GM23338 (cell line): ENCODE measurements around the gene NAALADL2. TPM values are rescaled to one million over a fixed set of nuclear protein-coding genes. Genes with fewer than 3 reads are reported as not detected.

Source experiments
- ATAC-seq: fragments of 200-7000 bp; cut with Tn5 transposase; 3 replicates; pipeline ENCODE4 v1.9.1; 2020
- DNase-seq: peaks from one replicate; pipeline ENCODE4 v3.0.0-alpha.2; 2015; ENCODE audit warnings: low spot score
- H2AFZ ChIP-seq: fragments of 200-600 bp; sonication (generic); 2 replicates; pipeline ENCODE4 v1.8.0; 2016; ENCODE audit warnings: antibody characterized with exemption, mild to moderate bottlenecking, moderate library complexity
- H3F3A ChIP-seq: fragments of 200-600 bp; sonication (generic); replicated peaks from 2 replicates; pipeline ENCODE4 v1.8.0; 2017; ENCODE audit warnings: antibody characterized with exemption, mixed run types, low read depth
- H3K27ac ChIP-seq: fragments of 200-600 bp; sonication (generic); 2 replicates; pipeline ENCODE4 v1.6.1; 2016; ENCODE audit warnings: low read depth
- H3K27me3 ChIP-seq: fragments of 200-600 bp; sonication (generic); 2 replicates; pipeline ENCODE4 v1.8.0; 2016; ENCODE audit warnings: mild to moderate bottlenecking, mixed run types, moderate library complexity; ENCODE audit not compliant: insufficient read depth
- H3K36me3 ChIP-seq: fragments of 200-600 bp; sonication (generic); 2 replicates; pipeline ENCODE4 v1.8.0; 2016; ENCODE audit warnings: mild to moderate bottlenecking; ENCODE audit not compliant: insufficient read depth
- H3K4me1 ChIP-seq: fragments of 200-600 bp; sonication (generic); 2 replicates; pipeline ENCODE4 v1.8.0; 2016; ENCODE audit warnings: mild to moderate bottlenecking, moderate library complexity; ENCODE audit not compliant: insufficient read depth
- H3K4me2 ChIP-seq: fragments of 200-600 bp; sonication (generic); 2 replicates; pipeline ENCODE4 v1.7.1; 2017; ENCODE audit warnings: mixed run types
- H3K4me3 ChIP-seq: fragments of 200-600 bp; sonication (generic); 2 replicates; pipeline ENCODE4 v1.6.1; 2016; ENCODE audit warnings: mixed run types
- H3K79me2 ChIP-seq: fragments of 200-600 bp; sonication (generic); replicated peaks from 2 replicates; pipeline ENCODE4 v1.8.0; 2017; ENCODE audit warnings: mild to moderate bottlenecking; ENCODE audit not compliant: insufficient read depth
- H3K9me2 ChIP-seq: fragments of 200-600 bp; sonication (generic); 2 replicates; pipeline ENCODE4 v1.8.0; 2017; ENCODE audit not compliant: insufficient read depth
- H4K20me1 ChIP-seq: fragments of 200-600 bp; sonication (generic); replicated peaks from 2 replicates; pipeline ENCODE4 v1.8.0; 2017; ENCODE audit warnings: mild to moderate bottlenecking; ENCODE audit not compliant: insufficient read depth
- H3K27ac Mint-ChIP-seq: 2 replicates; pipeline ENCODE4 v1.8.0; 2020; ENCODE audit warnings: inconsistent platforms, mild to moderate bottlenecking, moderate library complexity, mixed read lengths
- H3K27me3 Mint-ChIP-seq: 3 replicates; pipeline ENCODE4 v1.8.0; 2022; ENCODE audit warnings: low read depth, mild to moderate bottlenecking, moderate library complexity, mixed read lengths, inconsistent platforms; ENCODE audit not compliant: insufficient read depth, poor library complexity
- H3K36me3 Mint-ChIP-seq: 3 replicates; pipeline ENCODE4 v1.8.0; 2021; ENCODE audit warnings: low read depth, mild to moderate bottlenecking, inconsistent platforms, moderate library complexity, mixed read lengths
- H3K4me1 Mint-ChIP-seq: 3 replicates; pipeline ENCODE4 v1.8.0; 2020; ENCODE audit warnings: mild to moderate bottlenecking, inconsistent platforms, mixed read lengths
- H3K4me3 Mint-ChIP-seq: 3 replicates; pipeline ENCODE4 v1.8.0; 2021; ENCODE audit warnings: moderate library complexity, mild to moderate bottlenecking, inconsistent platforms, mixed read lengths
- H3K9me3 Mint-ChIP-seq: 3 replicates; pipeline ENCODE4 v1.8.0; 2020; ENCODE audit warnings: moderate library complexity, mild to moderate bottlenecking, inconsistent platforms, mixed read lengths
- CTCF ChIP-seq, 2 experiments: fragments of 200-600 bp in 1 of 2; sonication (generic) in 1 of 2; conservative IDR thresholded peaks; 2 replicates each; pipeline versions ENCODE4 v1.5.1 to v1.6.1; 2016 to 2017; ENCODE audit warnings: antibody characterized with exemption in 2 of 2, low read depth in 2 of 2, mild to moderate bottlenecking in 2 of 2, moderate library complexity in 1 of 2
- EZH2 ChIP-seq: fragments of 200-600 bp; sonication (generic); IDR thresholded peaks from one replicate; pipeline ENCODE4 v1.8.0; 2017; ENCODE audit warnings: antibody characterized with exemption, mild to moderate bottlenecking, low read depth; ENCODE audit not compliant: unreplicated experiment
- EZH2phosphoT487 ChIP-seq: fragments of 200-600 bp; sonication (generic); IDR thresholded peaks from one replicate; pipeline ENCODE4 v1.8.1; 2018; ENCODE audit warnings: antibody characterized with exemption; ENCODE audit not compliant: unreplicated experiment
- JUNB ChIP-seq: IDR thresholded peaks from one replicate; pipeline ENCODE4 v1.6.1; 2016; ENCODE audit warnings: antibody characterized with exemption; ENCODE audit not compliant: unreplicated experiment
- NANOG ChIP-seq: IDR thresholded peaks from 2 replicates; pipeline ENCODE4 v1.6.1; 2016; ENCODE audit warnings: antibody characterized with exemption, borderline replicate concordance
- POLR2AphosphoS5 ChIP-seq: IDR thresholded peaks from 2 replicates; pipeline ENCODE4 v1.6.1; 2016; ENCODE audit warnings: antibody characterized with exemption, low read depth
- REST ChIP-seq: IDR thresholded peaks from one replicate; pipeline ENCODE4 v1.6.1; 2018; ENCODE audit warnings: antibody characterized with exemption; ENCODE audit not compliant: unreplicated experiment
- ZNF114 ChIP-seq: fragments of 250-450 bp; sonication (Bioruptor Pico); IDR thresholded peaks from 2 replicates; pipeline ENCODE4 v1.5.0; 2020; ENCODE audit warnings: mild to moderate bottlenecking, moderate library complexity
- ZNF331 ChIP-seq: fragments of 250-450 bp; sonication (Bioruptor Pico); IDR thresholded peaks from 2 replicates; pipeline ENCODE4 v1.5.0; 2020; ENCODE audit warnings: low read depth, mild to moderate bottlenecking, moderate library complexity
- polyA plus RNA-seq: library from polyadenylated mRNA; unstranded; fragments of >200 nt; fragmentation: Nextera tagmentation; extraction: Ambion mirVana; gene quantifications from 2 replicates; pipeline ENCODE4 v1.2.1, GENCODE V29; 2016
- total RNA-seq: library from RNA; depleted of rRNA; stranded (reverse); fragments of >200 nt; shearing (Covaris generic); gene quantifications from 2 replicates; pipeline ENCODE4 v1.2.3, GENCODE V29; 2014
- TF ChIP-seq, protein P1 (sequence below): IDR thresholded peaks from 2 replicates; pipeline ENCODE4 v1.6.1; 2016; ENCODE audit warnings: antibody characterized with exemption

Gene NAALADL2
- total and polyA plus RNA-seq, 2 experiments from 2014 or later = 1.6 to 2.6 TPM

- Histone ChIP-seq H3K79me2 (no peaks in the 10 kb centered on the region), H3K9me2 (no peaks in the 10 kb centered on the region), H3K36me3 (no peaks in the 10 kb centered on the region), H3K4me3 (no peak overlapping the region), H2AFZ (no peak overlapping the region; the same call in 1 of the 2 replicates), H3K27me3 (no peaks in the 10 kb centered on the region), H3K4me1 (peaks cover 14% of the 10 kb centered on the region), H3F3A (no peaks in the 10 kb centered on the region), H3K4me2 (no peak overlapping the region), H3K27ac (no peak overlapping the region), H4K20me1 (no peaks in the 10 kb centered on the region)
- Mint-ChIP-seq H3K4me3 (no peak overlapping the region), H3K36me3 (no peaks in the 10 kb centered on the region), H3K27me3 (no peaks in the 10 kb centered on the region), H3K27ac (no peak overlapping the region), H3K4me1 (peaks cover 9% of the 10 kb centered on the region), H3K9me3 (no peaks in the 10 kb centered on the region)
- ATAC-seq = no peak
- TF ChIP-seq NANOG (no peak), JUNB (no peak), REST (peak; percentile 10), ZNF331 (CRISPR knock-in tag) (no peak), POLR2AphosphoS5 (no peak), ZNF114 (no peak), EZH2 (no peak), CTCF (conservative IDR thresholded peaks at IDR 0.05; ENCODE audit: low read depth in 2 of 2) (no peak)
- no peak for DNase-seq
Observed at GRCh38 chr3:175340338-175341015, 481.3 kb downstream of the NAALADL2 start.

- no peaks in the 10 kb centered on the region for H3K36me3 Mint-ChIP-seq
- Histone ChIP-seq H2AFZ (no peak overlapping the region), H3F3A (no peaks in the 10 kb centered on the region), H3K79me2 (no peaks in the 10 kb centered on the region), H3K4me1 (peaks cover 14% of the 10 kb centered on the region), H3K27me3 (no peaks in the 10 kb centered on the region), H3K4me3 (no peak overlapping the region), H3K4me2 (no peak overlapping the region), H3K9me2 (no peaks in the 10 kb centered on the region), H3K36me3 (no peaks in the 10 kb centered on the region), H3K27ac (no peak overlapping the region), H4K20me1 (no peaks in the 10 kb centered on the region)
- no peak for DNase-seq
- TF ChIP-seq REST = no peak
- TF ChIP-seq ZNF114 = no peak
- TF ChIP-seq EZH2phosphoT487 = no peak
- no peak for TF ChIP-seq CTCF (conservative IDR thresholded peaks at IDR 0.05; ENCODE audit: low read depth in 2 of 2)
- TF ChIP-seq, protein P1, sequence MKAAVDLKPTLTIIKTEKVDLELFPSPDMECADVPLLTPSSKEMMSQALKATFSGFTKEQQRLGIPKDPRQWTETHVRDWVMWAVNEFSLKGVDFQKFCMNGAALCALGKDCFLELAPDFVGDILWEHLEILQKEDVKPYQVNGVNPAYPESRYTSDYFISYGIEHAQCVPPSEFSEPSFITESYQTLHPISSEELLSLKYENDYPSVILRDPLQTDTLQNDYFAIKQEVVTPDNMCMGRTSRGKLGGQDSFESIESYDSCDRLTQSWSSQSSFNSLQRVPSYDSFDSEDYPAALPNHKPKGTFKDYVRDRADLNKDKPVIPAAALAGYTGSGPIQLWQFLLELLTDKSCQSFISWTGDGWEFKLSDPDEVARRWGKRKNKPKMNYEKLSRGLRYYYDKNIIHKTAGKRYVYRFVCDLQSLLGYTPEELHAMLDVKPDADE = no peak
- no peak for TF ChIP-seq ZNF331 (CRISPR knock-in tag)
- H3K27ac Mint-ChIP-seq = no peak overlapping the region
- no peaks in the 10 kb centered on the region for H3K27me3 Mint-ChIP-seq
- ATAC-seq = no peak
- H3K4me1 Mint-ChIP-seq = peaks cover 9% of the 10 kb centered on the region
- no peaks in the 10 kb centered on the region for H3K9me3 Mint-ChIP-seq
- H3K4me3 Mint-ChIP-seq = no peak overlapping the region
Observed at GRCh38 chr3:175342196-175342595, 483.1 kb downstream of the NAALADL2 start.
